ENCODE results near the gene TYW1B.
"Not testable (repeated sequence)": the region's sequence is repeated elsewhere in the genome, so short reads cannot be mapped to it uniquely, and the experiment has no call there.

- TF ChIP-seq, protein P1, sequence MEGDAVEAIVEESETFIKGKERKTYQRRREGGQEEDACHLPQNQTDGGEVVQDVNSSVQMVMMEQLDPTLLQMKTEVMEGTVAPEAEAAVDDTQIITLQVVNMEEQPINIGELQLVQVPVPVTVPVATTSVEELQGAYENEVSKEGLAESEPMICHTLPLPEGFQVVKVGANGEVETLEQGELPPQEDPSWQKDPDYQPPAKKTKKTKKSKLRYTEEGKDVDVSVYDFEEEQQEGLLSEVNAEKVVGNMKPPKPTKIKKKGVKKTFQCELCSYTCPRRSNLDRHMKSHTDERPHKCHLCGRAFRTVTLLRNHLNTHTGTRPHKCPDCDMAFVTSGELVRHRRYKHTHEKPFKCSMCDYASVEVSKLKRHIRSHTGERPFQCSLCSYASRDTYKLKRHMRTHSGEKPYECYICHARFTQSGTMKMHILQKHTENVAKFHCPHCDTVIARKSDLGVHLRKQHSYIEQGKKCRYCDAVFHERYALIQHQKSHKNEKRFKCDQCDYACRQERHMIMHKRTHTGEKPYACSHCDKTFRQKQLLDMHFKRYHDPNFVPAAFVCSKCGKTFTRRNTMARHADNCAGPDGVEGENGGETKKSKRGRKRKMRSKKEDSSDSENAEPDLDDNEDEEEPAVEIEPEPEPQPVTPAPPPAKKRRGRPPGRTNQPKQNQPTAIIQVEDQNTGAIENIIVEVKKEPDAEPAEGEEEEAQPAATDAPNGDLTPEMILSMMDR (IDR thresholded peaks at IDR 0.05; ENCODE audit: low read depth, low read length, missing input control), result not testable (repeated sequence)
- TF ChIP-seq RAD21 (IDR thresholded peaks at IDR 0.05), result not testable (repeated sequence)
- TF ChIP-seq, protein P2, sequence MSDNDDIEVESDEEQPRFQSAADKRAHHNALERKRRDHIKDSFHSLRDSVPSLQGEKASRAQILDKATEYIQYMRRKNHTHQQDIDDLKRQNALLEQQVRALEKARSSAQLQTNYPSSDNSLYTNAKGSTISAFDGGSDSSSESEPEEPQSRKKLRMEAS (IDR thresholded peaks at IDR 0.05), result not testable (repeated sequence)
Measured at GRCh38 chr7:72730815-72731214, 97.2 kb downstream of the TYW1B start.
